HG02938 (cell line): Measurements from ENCODE around the gene ACO2.
"Not testable (repeated sequence)": the region's sequence is repeated elsewhere in the genome, so short reads cannot be mapped to it uniquely, and the experiment has no call there.

Source experiments
- ATAC-seq: cut with Tn5 transposase; IDR thresholded peaks from one replicate; pipeline ENCODE4 v1.9.1; 2021; ENCODE audit warnings: mild to moderate bottlenecking, moderate library complexity; ENCODE audit not compliant: unreplicated experiment

The ACO2 gene

DNA sequence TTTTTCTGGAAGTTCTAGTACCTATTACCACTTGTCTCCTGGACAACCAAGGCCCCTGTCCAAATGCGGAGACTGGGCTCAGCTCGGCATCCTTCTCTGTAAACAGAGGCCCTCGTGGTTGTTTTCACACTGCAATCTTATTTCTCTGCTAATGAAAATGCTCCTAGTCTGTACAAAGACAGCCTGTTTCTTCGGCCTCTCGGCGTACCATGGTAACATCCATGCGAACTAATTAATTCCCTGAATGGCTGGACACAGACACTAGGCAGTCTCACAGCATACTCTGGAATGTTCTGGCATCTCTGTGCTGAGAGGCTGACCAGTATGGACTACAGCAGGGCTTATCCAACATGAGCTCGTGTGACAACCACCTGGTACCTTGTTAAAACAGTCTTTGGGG is 69.7 kb downstream of the ACO2 start:
- no peak for ATAC-seq

DNA sequence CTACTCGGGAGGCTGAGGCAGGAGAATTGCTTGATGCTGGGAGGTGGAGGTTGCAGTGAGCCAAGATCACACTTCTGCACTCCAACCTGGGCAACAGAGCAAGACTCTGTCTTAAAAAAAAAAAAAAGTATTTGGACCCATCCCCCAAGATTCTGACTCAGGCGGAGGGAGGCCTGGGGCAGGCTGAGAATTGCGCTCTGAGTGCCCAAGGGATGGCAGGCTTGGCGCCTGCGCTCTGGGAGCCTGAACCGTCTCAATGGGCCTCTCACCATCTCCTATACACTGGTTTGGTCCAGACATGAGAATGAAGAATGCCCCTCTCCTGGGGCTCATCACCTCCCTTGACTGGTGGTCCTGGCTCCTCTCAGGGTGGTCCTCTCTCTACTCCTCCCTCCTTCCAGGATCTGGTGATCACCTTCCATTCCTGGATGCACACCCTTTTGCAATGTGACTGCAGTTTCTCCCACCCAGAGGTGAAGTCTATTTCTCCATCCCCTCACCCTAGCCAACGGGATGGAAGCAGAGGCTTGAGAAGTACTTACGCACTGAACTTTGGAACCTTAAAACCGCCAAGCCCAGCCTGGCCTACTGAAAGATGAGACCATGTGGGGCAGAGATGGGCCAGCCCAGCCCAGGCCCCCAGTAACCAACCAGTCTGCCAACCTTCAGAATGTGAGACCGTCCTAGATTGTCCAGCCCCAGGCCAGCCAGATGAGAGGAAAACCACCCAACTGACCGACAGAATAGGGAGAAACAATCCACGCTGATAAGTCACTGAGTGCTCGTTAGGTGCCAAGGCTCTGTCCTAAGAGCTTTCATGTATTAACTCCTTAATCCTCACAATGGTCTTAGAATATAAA is 70.5 kb downstream of the ACO2 start:
- ATAC-seq, result no peak

DNA sequence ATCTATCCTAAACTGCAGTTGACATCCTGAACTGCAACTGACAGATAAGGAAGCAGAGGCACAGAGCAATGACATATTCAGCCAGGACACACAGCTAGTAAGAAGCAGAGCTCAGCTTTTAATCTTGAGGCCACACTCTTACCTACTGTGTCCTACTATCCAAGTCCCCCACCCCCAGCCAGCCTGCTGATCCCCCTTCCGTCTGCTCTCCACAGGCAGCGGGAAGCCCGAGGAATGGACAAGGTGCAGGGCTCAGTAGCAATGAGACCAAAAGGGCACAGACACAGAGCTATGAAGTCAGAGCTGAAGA is 71.0 kb downstream of the ACO2 start:
- ATAC-seq, result no peak

DNA sequence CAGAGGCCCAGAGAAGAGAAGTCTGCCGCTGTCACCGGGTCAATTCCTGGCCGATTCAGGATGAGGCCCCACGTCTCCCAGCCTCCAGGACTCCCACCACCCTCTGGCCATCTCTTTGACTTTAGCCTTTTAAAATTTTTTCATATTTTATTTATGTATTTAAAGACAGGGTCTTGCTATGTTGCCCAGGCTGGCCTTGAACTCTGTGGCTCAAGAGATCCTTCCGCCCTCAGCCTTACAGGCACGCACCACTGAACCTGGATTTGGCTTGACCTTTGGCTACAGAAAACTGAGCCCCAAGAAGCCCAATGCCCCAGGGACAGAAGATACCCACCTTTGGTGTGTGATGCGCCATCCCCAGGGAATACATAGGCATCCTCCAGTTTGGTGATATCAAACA is 71.4 kb downstream of the ACO2 start:
- no peak for ATAC-seq

DNA sequence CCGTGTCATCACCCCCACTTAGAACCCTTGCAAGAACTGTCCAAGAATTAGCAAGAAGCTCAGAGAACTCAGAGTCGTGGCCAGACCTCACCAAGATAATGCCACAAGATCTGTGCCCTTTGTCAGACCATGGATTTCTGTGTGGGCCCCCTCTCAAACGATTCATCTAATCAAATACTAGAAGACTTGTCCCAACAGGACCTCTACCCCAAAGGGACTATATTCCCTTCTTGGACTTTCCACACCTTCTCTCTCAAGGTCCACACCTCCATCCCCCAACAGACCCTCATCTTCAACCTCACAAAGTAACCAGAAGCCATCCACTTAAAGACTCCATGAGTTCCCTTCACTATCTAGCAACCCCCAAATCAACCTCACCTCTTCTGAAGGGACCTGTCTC is 72.6 kb downstream of the ACO2 start:
- no peak for ATAC-seq

DNA sequence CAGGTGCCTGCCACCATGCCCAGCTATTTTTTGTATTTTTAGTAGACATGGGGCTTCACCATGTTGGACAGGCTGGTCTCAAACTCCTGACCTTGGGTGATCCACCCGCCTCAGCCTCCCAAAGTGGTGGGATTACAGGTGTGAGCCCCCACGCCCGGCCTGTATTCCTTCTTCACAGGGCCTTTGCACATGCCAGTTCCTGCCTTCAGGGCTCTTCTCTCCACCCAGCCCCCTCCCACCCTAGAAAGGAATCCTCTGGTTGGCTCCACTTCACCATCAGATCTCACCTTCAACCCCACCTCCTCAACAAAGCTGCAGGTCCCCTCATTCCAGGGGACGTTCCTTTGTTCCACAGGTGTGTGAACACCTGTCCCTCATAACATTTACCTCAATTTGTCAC is 73.3 kb downstream of the ACO2 start:
- ATAC-seq, result no peak

DNA sequence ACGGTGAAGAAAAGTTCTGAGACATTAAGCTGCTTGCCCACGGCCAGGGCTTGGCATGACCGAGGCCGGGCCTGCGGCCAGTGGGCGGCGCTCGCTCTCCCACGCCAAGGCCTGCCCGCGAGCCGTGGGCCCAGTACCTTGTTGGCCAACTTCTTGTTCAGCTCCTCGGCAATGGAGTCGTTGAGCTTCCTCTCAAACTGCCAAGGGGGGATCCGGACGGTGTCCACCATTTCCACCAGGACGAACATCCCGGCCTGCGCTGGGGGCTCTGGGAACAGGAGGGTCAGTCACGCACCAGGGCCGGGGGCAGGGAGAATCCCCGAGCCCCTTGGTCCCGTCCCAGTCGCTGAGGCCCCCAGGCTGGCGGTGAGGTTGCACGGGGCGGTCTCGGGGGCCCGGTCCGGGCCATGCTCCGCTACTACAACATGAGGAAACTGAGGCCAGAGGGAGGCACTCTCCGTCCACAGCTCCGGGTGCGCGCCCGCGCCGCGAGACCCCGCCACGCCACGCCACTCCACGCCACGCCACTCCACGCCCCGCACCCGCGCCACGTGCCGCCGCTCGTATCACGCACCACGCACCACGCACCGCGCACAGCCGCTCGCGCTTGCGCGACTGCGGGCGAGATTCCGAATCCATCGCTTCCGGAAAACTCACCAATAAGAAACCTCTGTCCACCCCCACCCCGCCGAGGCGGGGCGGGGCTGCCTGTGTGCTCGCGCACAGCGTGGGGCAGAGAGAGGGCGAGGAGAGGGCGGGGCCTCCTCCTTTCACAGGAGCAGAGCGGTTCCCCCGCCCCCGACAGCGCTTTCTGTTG is 75.1 kb downstream of the ACO2 start, which contains the start of gene POLR3H:
Gene POLR3H, minus strand, starts transcription at position 617 of the 817 bp plus-strand sequence. Its CDS starts 369 bp downstream, at position 248.
- peak; percentile 85 for ATAC-seq

DNA sequence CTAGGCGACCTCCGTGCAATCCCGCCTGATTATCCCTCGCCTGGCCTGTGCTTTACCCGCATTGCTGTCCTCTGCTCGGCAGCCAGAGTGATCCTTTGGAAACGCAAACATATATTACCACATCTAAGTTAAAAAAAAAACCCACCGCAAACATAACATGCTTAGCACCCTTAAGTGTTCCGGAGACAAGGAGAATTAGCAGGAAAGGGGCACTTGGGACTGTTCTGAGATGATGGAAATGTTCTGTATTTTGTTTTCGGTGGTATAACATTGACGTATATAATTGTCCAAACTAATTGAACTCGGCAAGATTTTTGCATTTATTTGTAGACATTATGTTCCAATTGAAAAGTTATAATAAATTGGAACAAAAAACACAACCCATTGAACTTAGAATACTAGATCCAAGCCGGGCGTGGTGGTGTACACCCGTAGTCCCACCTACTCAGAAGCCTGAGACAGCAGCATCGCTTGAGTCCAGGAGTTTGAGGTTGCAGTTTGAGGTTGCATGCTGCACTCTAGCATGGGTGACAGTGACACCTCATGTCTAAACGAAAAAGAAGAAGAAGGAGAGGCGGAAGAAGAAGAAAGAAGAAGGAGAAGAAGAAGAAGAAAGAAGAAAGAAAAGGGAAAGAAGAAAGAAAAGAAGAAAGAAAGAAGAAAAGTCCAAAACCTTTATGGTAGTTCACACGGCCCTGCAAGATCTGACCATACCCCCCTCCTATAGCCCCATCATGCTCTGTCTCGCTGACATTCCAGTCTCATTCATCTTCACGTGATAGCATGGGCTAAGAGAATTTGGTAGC is 76.0 kb downstream of the ACO2 start:
- no peak for ATAC-seq

DNA sequence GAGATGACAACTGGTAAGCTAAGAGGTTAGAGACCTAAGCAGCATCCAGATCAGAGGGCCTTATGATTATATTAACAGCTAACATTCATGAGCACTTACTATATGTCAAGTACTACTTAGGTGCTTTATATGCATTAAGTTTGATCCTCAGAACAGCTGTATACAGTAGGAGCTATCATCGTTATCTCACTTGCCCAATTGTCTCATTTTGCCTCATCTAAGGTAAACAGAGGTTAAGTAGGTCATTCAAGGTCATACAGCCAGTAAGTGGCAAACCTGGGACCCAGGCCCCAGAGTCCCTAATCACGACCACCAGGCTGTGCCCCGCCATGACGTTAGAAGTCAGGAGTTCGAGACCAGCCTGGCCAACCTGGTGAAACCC is 79.9 kb downstream of the ACO2 start:
- ATAC-seq, result no peak

DNA sequence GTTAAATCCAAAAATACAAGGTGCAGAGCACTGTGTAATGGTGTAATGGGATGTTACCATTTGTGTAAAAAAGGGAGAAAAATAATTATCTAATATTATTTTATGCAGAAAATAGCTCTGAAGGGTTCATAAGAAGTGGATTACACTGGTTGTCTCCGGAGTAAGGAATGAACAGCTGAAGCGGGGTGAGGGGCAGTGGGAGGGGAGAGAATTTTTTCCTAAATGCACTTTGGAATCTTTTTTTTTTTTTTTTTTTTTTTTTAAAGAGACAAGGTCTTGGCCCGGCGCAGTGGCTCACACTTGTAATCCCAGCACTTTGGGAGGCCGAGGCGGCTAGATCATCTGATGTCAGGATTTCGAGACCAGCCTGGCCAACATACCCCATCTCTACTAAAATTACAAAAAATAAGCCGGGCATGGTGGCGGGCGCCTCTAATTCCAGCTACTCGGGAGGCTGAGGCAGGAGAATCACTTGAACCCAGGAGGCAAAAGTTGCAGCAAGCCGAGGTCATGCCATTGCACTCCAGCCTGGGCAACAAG is 82.1 kb downstream of the ACO2 start:
- ATAC-seq, result no peak

DNA sequence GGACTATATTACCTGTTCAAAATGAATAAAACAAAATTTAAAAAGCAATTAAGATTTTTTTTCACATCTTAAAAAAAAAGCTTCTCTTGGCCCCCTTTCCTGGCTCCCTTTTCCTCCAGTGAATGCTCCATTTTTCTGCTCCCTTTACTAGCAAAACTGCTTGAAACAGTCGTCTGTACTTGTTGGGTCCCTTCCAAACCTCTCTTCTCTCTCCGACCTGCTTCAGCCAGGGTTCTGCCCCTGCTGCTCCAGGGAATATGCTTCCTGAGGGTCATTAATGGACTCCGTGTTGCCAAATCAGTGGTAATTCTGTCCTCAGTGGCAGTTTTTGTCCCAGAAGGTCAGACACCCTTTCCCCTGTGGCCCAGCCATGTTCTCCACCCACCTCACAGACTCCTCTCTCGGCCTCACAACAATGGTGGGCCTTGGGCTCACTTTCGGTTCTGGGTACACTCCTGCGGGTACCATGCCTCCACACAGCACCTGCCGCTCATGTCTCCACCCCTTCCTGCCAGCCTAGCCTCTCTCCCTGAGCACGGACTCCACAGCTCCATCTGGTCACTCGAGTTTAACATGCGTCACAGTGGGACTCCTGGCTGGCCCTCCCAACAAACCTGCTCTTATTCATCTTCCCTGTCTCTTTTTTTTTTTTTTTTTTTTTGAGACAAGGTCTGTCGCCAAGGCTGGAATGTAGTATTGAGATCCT is 83.1 kb downstream of the ACO2 start:
- no peak for ATAC-seq

DNA sequence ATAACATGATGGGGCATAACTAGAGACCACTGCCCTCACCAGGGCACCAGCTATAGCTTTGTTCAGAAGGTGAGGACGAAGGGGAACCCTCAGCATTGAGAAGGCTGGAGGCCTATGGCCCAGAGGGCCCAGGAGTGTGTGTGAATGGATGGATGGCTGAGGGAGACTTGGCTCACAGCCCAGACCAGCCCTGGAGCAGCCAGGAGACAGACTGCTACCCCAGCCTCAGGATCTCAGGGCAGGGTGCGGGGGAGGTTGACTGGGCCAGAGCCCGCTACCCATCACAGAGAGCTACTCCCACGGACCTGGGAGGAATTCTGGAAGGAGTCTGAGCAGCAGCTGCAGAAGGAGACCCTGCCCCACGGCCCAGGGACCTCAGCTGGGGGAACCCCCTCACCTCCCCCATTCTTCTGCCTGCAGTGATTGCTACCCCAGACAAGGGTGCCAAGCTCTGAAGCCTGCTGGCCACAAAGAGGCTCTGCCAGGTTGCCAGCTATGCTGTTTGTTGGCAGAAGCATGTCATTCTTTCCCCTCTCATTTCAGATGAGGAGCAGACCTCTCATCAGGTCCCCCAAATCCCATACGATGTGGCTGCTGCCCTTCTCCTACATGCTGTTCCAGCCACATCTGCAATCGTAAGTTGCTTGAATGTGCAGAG is 86.5 kb downstream of the ACO2 start:
- ATAC-seq, result no peak

DNA sequence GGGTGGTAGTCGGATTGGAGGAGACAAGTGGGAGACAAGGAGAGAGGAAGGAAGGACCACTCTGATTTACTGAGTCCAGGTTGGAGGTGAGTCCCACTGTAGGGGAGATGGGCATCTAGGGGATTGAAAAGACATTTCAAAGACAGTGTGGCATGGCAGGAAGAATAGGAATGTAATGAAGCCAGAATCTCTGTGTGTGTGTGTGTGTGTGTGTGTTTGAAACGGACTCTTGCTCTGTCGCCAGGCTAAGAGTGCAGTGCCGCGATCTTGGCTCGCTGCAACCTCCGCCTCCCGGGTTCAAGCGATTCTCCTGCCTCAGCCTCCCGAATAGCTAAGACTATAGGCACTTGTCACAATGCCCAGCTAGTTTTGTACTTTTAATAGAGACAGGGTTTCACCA is 87.6 kb downstream of the ACO2 start:
- no peak for ATAC-seq

DNA sequence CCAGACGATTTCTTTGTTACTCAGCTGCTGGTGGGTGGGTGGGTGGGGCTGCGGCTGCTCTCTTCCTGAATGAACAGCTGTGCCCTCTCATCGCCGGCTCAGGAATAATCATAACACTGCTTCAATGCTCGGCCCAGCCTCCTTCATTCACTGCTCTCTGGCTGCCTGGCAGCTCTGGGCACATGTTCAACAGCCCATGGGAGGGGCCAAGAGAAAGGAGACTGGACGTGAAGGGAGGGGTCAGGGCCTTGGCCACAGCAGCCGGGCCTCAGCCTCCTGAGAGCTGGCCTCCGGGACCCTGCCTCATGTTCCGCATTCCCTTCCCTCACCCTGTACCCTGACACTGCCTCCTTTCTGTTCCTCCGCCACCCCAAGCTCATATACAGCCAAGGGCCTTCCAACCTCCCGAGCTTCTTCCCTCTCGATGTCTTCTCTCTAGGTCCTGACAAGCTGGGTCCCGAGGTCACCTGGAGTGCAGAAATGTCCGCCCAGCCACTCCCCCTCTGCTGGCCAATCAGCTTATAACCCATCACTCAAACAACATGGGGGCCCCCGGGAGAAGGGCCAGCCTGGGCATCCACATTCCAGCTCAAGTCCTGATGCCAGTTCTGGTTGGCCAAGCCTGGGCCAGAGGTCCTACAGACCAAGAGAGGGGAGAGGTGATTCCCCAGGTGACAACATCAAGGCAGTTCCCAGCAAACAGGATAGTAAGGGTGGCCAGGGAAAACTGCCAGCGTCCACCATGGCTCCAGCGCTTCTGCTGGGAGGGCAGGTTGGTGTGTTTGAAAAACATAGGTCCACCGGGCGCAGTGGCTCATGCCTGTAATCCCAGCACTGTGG is 88.7 kb downstream of the ACO2 start:
- ATAC-seq, result no peak

DNA sequence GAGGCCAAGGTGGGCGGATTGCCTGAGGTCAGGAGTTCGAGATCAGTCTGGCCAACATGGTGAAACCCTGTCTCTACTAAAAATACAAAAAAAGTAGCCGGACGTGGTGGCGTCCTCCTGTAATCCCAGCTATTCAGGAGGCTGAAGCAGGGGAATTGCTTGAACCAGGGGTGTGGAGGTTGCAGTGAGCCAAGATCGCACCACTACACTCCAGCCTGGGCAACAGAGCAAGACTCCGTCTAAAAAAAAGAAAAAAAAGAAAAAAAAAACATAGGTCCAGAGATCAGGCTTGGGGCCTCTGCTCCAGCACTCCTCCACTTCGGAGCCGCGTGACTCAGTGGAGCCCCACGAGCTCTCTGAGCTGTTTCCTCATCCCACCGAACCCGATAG is 89.3 kb downstream of the ACO2 start:
- not testable (repeated sequence) for ATAC-seq

DNA sequence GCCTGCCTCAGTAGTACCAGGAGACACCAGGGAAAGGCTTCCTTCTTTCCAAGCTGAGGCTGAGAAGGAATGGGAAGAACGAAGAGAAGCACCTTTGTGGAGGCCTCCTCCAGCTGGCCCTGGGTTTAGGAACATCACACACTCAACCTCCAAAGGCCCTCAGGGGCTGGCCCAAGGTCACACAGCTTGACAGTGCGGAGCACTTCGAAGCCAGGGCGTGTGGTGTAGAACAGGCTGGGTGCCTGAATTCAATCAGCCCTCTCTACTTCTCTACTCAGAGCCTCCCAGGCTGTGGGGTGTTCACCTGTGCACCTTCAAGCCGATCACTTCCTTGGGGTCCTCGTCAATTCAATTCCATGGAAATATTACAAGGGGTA is 91.2 kb downstream of the ACO2 start:
- no peak for ATAC-seq

DNA sequence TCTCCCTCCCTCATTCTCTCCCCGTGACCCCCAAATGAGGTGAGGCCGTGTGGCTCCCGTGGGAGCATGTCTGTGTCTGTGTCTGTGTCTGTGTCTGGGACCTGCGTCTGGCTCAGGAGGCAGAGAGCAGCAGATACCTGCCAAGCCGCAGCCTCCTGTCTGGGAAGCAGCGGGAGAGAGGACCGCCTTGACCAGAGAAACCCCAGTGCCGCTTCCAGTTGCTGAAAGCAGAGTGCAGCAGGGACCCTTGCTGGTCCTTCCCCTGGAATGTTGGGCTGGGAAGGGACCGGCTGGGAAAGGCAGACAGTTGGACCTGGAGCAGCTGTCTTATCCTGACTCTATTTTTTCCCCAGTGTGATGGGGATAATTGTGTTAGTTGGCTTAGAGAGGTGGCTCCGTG is 92.4 kb downstream of the ACO2 start:
- ATAC-seq, result no peak

DNA sequence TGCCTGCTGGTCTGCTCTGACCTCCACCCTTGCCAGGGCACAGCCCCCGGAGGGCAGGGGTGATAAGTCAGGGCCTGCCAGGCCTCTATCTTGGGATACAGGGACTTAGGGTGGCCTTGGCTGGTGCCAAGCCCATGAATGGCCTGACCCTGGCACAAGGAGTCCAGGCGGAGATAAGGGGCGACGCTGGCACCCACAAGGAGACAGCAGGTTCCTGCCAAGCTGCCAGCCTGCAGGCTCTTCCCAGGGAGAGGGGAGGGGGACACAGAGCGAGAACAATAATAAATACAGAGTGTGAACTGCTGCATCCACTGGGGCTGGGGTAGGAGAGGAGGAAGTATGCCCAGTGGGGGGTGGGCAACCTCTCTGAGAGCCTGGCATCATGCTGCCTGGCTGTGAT is 92.9 kb downstream of the ACO2 start:
- no peak for ATAC-seq

DNA sequence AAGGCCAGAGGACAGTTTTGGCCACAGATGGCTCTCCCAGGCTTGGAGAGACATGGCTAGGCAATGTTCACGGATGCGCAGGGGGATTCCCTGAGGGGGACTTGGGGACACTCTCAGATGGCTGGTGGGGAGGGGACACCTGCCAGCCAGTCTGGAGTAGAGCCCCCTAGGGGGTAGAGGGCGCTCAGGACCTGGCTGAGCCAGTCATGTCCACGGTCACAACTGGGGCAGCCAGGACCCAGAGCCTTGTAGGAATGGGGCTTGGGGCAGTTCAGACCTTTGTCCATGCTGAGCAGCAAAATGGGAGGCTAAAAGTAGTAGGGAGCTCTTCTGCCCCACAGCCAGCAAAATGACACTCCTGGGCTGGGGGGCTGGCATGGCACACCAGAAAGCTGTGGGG is 93.5 kb downstream of the ACO2 start:
- no peak for ATAC-seq
